OCI-LY1 (cell line): ENCODE results near the gene SLC9C2.

Source experiments
- H2AFZ ChIP-seq: fragments of 200-600 bp; sonication (generic), shearing (Covaris generic); 2 replicates; pipeline ENCODE4 v1.6.0; 2014; ENCODE audit warnings: antibody characterized with exemption, mild to moderate bottlenecking, low read length
- H3F3A ChIP-seq: fragments of 200-600 bp; sonication (generic), shearing (Covaris generic); 2 replicates; pipeline ENCODE4 v1.6.0; 2014; ENCODE audit warnings: mild to moderate bottlenecking, antibody characterized with exemption, low read length, moderate library complexity; ENCODE audit not compliant: insufficient read depth
- H3K27ac ChIP-seq: fragments of 200-600 bp; sonication (generic); 2 replicates; pipeline ENCODE4 v1.5.1; 2014; ENCODE audit warnings: low read length, mixed run types, mild to moderate bottlenecking, low read depth; ENCODE audit not compliant: poor library complexity, severe bottlenecking
- H3K27me3 ChIP-seq: fragments of 200-600 bp; sonication (generic); 2 replicates; pipeline ENCODE4 v1.6.0; 2014; ENCODE audit warnings: antibody characterized with exemption, mild to moderate bottlenecking, low read length, moderate library complexity; ENCODE audit not compliant: insufficient read depth
- H3K36me3 ChIP-seq: fragments of 200-600 bp; sonication (generic); 2 replicates; pipeline ENCODE4 v1.6.1; 2014; ENCODE audit warnings: mild to moderate bottlenecking, antibody characterized with exemption, low read length, moderate library complexity, mixed read lengths; ENCODE audit not compliant: insufficient read depth
- H3K4me1 ChIP-seq: fragments of 200-600 bp; sonication (generic); 2 replicates; pipeline ENCODE4 v1.5.1; 2014; ENCODE audit warnings: mild to moderate bottlenecking, low read length, moderate library complexity; ENCODE audit not compliant: insufficient read depth, severe bottlenecking
- H3K4me2 ChIP-seq: fragments of 200-600 bp; sonication (generic), shearing (Covaris generic); 2 replicates; pipeline ENCODE4 v1.6.1; 2014; ENCODE audit warnings: low read length
- H3K4me3 ChIP-seq: fragments of 200-600 bp; sonication (generic); 2 replicates; pipeline ENCODE4 v1.5.1; 2014; ENCODE audit warnings: low read length, low read depth, mild to moderate bottlenecking, mixed read lengths; ENCODE audit not compliant: poor library complexity, severe bottlenecking
- H3K79me2 ChIP-seq: fragments of 200-600 bp; shearing (Covaris generic); 2 replicates; pipeline ENCODE4 v1.6.1; 2016; ENCODE audit warnings: mixed run types, low read length, mixed read lengths; ENCODE audit not compliant: insufficient read depth
- H3K9ac ChIP-seq: fragments of 200-600 bp; sonication (generic), shearing (Covaris generic); 2 replicates; pipeline ENCODE4 v1.6.1; 2014; ENCODE audit warnings: mild to moderate bottlenecking, low read length, mixed read lengths
- H3K9me2 ChIP-seq: fragments of 200-600 bp; sonication (generic), shearing (Covaris generic); 2 replicates; pipeline ENCODE4 v1.6.1; 2014; ENCODE audit warnings: low read depth, mild to moderate bottlenecking, low read length, mixed read lengths
- H3K9me3 ChIP-seq: fragments of 200-600 bp; shearing (Covaris generic); 2 replicates; pipeline ENCODE4 v1.6.1; 2014; ENCODE audit warnings: low read length, mixed read lengths
- H4K20me1 ChIP-seq: fragments of 200-600 bp; sonication (generic), shearing (Covaris generic); 2 replicates; pipeline ENCODE4 v1.6.0; 2016; ENCODE audit warnings: mild to moderate bottlenecking, low read length; ENCODE audit not compliant: insufficient read depth
- CTCF ChIP-seq: fragments of 200-600 bp; sonication (generic), shearing (Covaris generic); IDR thresholded peaks from 2 replicates; pipeline ENCODE4 v1.5.1; 2017; ENCODE audit warnings: mild to moderate bottlenecking, antibody characterized with exemption, low read length, moderate library complexity, mixed read lengths
- EZH2 ChIP-seq: fragments of 200-600 bp; sonication (generic), shearing (Covaris generic); IDR thresholded peaks from 2 replicates; pipeline ENCODE4 v1.8.0; 2017; ENCODE audit warnings: borderline replicate concordance, mixed run types, mild to moderate bottlenecking, antibody characterized with exemption, low read length, moderate library complexity, mixed read lengths

SLC9C2 gene

GRCh38 chr1:173508541-173508940, 94.3 kb downstream of the SLC9C2 start:
- H3K9me3 ChIP-seq, result no peaks in the 10 kb centered on the region
- H3K27ac ChIP-seq, result no peak overlapping the region
- no peaks in the 10 kb centered on the region for H3K4me1 ChIP-seq
- TF ChIP-seq EZH2 (no peak), CTCF (no peak)
- H3F3A ChIP-seq, result no peaks in the 10 kb centered on the region
- H3K79me2 ChIP-seq, result no peaks in the 10 kb centered on the region
- H2AFZ ChIP-seq, result no peak overlapping the region
- H3K9ac ChIP-seq, result no peak overlapping the region
- H3K9me2 ChIP-seq, result no peaks in the 10 kb centered on the region
- no peaks in the 10 kb centered on the region for H3K27me3 ChIP-seq
- no peaks in the 10 kb centered on the region for H3K36me3 ChIP-seq
- no peak overlapping the region for H3K4me3 ChIP-seq
- H4K20me1 ChIP-seq, result no peaks in the 10 kb centered on the region
- no peak overlapping the region for H3K4me2 ChIP-seq

- H3K9me3 ChIP-seq, result no peaks in the 10 kb centered on the region
- H3K36me3 ChIP-seq, result no peaks in the 10 kb centered on the region
- no peak overlapping the region for H2AFZ ChIP-seq
- H3F3A ChIP-seq, result no peaks in the 10 kb centered on the region
- H4K20me1 ChIP-seq, result no peaks in the 10 kb centered on the region
- no peak overlapping the region for H3K27ac ChIP-seq
- H3K4me3 ChIP-seq, result no peak overlapping the region
- no peak overlapping the region for H3K9ac ChIP-seq
- no peaks in the 10 kb centered on the region for H3K4me1 ChIP-seq
- no peaks in the 10 kb centered on the region for H3K27me3 ChIP-seq
- H3K9me2 ChIP-seq, result no peaks in the 10 kb centered on the region
- TF ChIP-seq EZH2, result no peak
- no peak for TF ChIP-seq CTCF
- H3K4me2 ChIP-seq, result no peak overlapping the region
- no peaks in the 10 kb centered on the region for H3K79me2 ChIP-seq
Observed at GRCh38 chr1:173507847-173508209, 95.0 kb downstream of the SLC9C2 start.

GRCh38 chr1:173507205-173507846, 95.5 kb downstream of the SLC9C2 start:
- Histone ChIP-seq H4K20me1 (no peaks in the 10 kb centered on the region), H3K27me3 (no peaks in the 10 kb centered on the region), H3K4me2 (no peak overlapping the region), H3K27ac (no peak overlapping the region), H3K36me3 (no peaks in the 10 kb centered on the region), H3K9ac (no peak overlapping the region), H3K4me1 (no peaks in the 10 kb centered on the region), H2AFZ (no peak overlapping the region), H3F3A (no peaks in the 10 kb centered on the region), H3K9me3 (no peaks in the 10 kb centered on the region), H3K79me2 (no peaks in the 10 kb centered on the region), H3K9me2 (no peaks in the 10 kb centered on the region), H3K4me3 (no peak overlapping the region)
- no peak for TF ChIP-seq CTCF
- TF ChIP-seq EZH2, result no peak
